Measurements from ENCODE around the gene KLC1. TPM values are rescaled to one million over a fixed set of nuclear protein-coding genes. Genes with fewer than 3 reads are reported as not detected.

The KLC1 gene
- total RNA-seq, 1 experiment from 2014 or later, result 121 TPM

GRCh38 chr14:103669370-103669769 is 40.4 kb downstream of the KLC1 start:
- H3K4me2 ChIP-seq (ENCODE audit: low read length), result no peak overlapping the region
- no peak overlapping the region for H3K27ac ChIP-seq (ENCODE audit: low read depth, low read length)
- H3K9me2 ChIP-seq (ENCODE audit: insufficient read depth), result no peaks in the 10 kb centered on the region
- peaks cover 37% of the 10 kb centered on the region for H3K79me2 ChIP-seq (ENCODE audit: insufficient read depth, low read length)
- ChIA-PET CTCF (no interaction called here), RAD21 (ENCODE audit: low non-redundant PET in 1 of 2, low total read pairs in 2 of 2, uncharacterized antibody in 2 of 2, unreplicated experiment in 2 of 2) (no interaction called here), POLR2A (no interaction called here)
- no peaks in the 10 kb centered on the region for H3K27me3 ChIP-seq (ENCODE audit: insufficient read depth, low read length)
- no TSS peak for BruUV-seq (replicated peaks)
- H2AFZ ChIP-seq (ENCODE audit: low read depth, low read length, poor library complexity, severe bottlenecking), result no peak overlapping the region
- no peak overlapping the region for H3K4me3 ChIP-seq (replicated peaks in 1 of 2; ENCODE audit: low read depth in 1 of 2, low read length in 2 of 2)
- H3K4me1 ChIP-seq (ENCODE audit: control insufficient read depth in 1 of 2, insufficient read depth in 2 of 2, low read length in 2 of 2), result no peaks in the 10 kb centered on the region
- ATAC-seq (no peak), DNase-seq (ENCODE audit: low read depth, low spot score) (no peak)
- no peaks in the 10 kb centered on the region for H3K9me3 ChIP-seq (ENCODE audit: control insufficient read depth in 1 of 2, insufficient read depth in 1 of 2, low read depth in 1 of 2, low read length in 2 of 2)
- no peak overlapping the region for H3K9ac ChIP-seq (ENCODE audit: low read length)
- intact Hi-C loops (cut with micrococcal nuclease), result no loop called here
- no peak for TF ChIP-seq REST (IDR thresholded peaks at IDR 0.05; ENCODE audit: low read depth)
- TF ChIP-seq SRF (IDR thresholded peaks at IDR 0.05; ENCODE audit: low read depth), result no peak
- TF ChIP-seq RAD21 (IDR thresholded peaks at IDR 0.05; ENCODE audit: low read depth), result no peak
- TF ChIP-seq FOSL1 (IDR thresholded peaks at IDR 0.05; ENCODE audit: low read depth), result no peak
- TF ChIP-seq CTCF (IDR thresholded peaks at IDR 0.05 in 2 of 3, conservative IDR thresholded peaks at IDR 0.05 in 1 of 3; ENCODE audit: borderline replicate concordance in 1 of 3, insufficient read depth in 1 of 3, low read depth in 2 of 3, low read length in 2 of 3), result no peak
- no peak for TF ChIP-seq ELF1 (IDR thresholded peaks at IDR 0.05; ENCODE audit: borderline replicate concordance, low read depth)
- no peak for TF ChIP-seq SIN3A (IDR thresholded peaks at IDR 0.05; ENCODE audit: low read depth)
- H3K36me3 ChIP-seq (ENCODE audit: control insufficient read depth in 1 of 2, insufficient read depth in 2 of 2, low read length in 2 of 2), result peaks cover 28 to 38% of the 10 kb centered on the region in 2 experiments
- no peaks in the 10 kb centered on the region for H4K20me1 ChIP-seq (ENCODE audit: insufficient read depth)

All from HCT116 (cell line).